Measurements from ENCODE around the gene MDP1. TPM values are rescaled to one million over a fixed set of nuclear protein-coding genes. Genes with fewer than 3 reads are reported as not detected.

The MDP1 gene
- total and polyA plus RNA-seq, 2 experiments from 2014 or later, result 39.3 to 70.5 TPM

DNA sequence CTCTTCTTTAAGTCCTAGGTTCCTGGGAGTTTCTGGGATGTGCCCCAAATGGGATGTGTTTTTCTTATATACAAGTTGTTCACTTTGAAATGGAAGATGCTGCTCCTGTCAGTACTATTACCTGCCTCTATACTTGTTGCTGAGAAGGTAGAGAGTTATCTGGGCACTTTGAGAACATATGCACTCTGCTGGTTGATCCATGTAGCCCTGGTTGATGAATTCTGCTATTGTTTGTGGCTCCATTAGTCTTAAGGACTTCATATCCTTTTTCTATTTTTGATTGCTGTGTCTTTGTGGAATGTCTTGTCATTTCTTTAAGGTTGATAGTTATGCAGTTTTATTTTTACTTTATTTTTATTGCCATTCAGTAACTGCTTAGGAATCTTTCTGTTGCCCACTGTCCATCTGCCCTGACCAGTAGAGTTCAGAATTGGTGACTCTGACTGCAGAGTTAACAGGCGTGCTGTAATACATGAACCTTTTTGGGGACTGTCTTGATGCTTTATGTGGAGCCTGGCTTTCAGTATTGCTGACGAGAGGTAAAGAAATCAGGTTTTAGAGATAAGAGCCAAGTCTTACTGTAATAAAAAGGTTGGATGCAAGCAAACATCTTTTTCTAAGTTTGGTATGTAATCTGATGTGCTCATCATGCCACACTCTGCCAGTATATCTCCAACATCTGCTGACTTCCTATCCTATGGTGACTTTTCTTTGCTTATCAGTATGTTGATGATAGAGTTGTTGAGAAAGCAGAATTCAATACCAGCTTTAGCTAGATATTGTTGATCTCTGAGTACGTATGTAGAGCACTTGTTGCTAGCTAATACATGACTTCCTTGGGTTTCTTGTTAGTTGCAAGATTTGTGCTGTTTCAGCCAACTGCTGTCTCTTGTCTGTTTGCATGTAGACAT lies 18.5 kb upstream of the MDP1 start:
- H3K9me3 ChIP-seq (ENCODE audit: low read depth), result no peaks in the 10 kb centered on the region
- H3K4me3 ChIP-seq, result no peak overlapping the region
- peaks cover 22% of the 10 kb centered on the region for H3K36me3 ChIP-seq
- no peak for DNase-seq (ENCODE audit: low read depth in 1 of 2, low spot score in 1 of 2)
- TF ChIP-seq CTCF (IDR thresholded peaks at IDR 0.05; ENCODE audit: low read depth, low read length), result no peak
- H3K4me1 ChIP-seq (ENCODE audit: low read depth), result peaks cover 7% of the 10 kb centered on the region
- no peak overlapping the region for H3K27ac ChIP-seq
- no peaks in the 10 kb centered on the region for H3K27me3 ChIP-seq

- H3K4me3 ChIP-seq, result peak overlapping the region; percentile 93
- DNase-seq (ENCODE audit: low read depth in 1 of 2, low spot score in 1 of 2), result no peak
- peaks cover 7% of the 10 kb centered on the region for H3K4me1 ChIP-seq (ENCODE audit: low read depth)
- no peak overlapping the region for H3K27ac ChIP-seq
- TF ChIP-seq CTCF (IDR thresholded peaks at IDR 0.05; ENCODE audit: low read depth, low read length), result no peak
- H3K27me3 ChIP-seq, result no peaks in the 10 kb centered on the region
- H3K9me3 ChIP-seq (ENCODE audit: low read depth), result no peaks in the 10 kb centered on the region
- H3K36me3 ChIP-seq, result peaks cover 16% of the 10 kb centered on the region
Observed at GRCh38 chr14:24233538-24233866, 17.6 kb upstream of the MDP1 start.

DNA sequence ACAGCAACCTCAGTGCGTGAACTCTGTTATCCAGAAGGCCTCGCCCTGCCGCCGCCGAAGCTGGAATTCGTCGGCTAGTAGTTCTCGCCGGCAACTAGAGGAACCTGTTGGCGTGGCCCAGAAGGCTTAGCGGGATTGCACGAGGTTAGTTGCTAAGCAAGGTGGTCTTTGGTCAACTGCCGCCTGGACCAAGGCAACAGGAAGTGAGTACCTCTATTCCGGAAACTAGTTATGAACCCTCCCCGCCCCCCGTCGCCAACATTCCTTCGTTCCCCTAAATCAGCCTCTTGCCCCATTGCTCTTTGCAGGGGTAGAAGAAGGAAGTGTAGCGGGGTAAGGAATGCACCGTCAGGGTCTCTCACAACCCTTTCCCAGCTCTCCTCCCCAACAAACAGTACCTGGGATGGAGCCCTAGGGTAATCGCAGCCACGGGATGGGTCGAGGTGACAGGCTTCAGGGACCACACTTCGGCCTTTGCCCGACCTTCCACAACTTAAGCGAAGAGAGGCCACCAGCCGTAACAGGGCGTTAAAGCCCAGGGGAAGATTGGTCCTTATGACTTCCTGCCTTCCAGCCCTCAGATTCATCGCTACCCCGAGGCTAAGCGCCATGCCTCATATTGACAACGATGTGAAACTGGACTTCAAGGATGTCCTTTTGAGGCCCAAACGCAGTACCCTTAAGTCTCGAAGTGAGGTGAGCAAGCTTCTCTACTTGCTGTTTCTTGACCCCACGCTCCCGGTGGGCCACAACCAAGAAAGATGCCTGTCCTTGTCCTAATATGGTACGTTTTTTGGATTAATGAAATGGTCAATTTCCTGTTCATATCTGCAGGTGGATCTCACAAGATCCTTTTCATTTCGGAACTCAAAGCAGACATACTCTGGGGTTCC lies 17.0 kb upstream of the MDP1 start, which contains the start of gene GMPR2:
Gene GMPR2, plus strand, starts transcription at position 285 of the 893 bp plus-strand sequence. Its CDS starts 325 bp downstream, at position 610.
- no peak for TF ChIP-seq CTCF (IDR thresholded peaks at IDR 0.05; ENCODE audit: low read depth, low read length)
- Histone ChIP-seq H3K4me3 (peak within 1 kb of the TSS; percentile 93), H3K27ac (peak within 1 kb of the TSS; percentile 79), H3K36me3 (peaks cover 16% of the 10 kb centered on the region), H3K9me3 (ENCODE audit: low read depth) (no peaks in the 10 kb centered on the region), H3K4me1 (ENCODE audit: low read depth) (peaks cover 7% of the 10 kb centered on the region), H3K27me3 (no peaks in the 10 kb centered on the region)
- DNase-seq (ENCODE audit: low read depth in 1 of 2, low spot score in 1 of 2), result no peak

DNA sequence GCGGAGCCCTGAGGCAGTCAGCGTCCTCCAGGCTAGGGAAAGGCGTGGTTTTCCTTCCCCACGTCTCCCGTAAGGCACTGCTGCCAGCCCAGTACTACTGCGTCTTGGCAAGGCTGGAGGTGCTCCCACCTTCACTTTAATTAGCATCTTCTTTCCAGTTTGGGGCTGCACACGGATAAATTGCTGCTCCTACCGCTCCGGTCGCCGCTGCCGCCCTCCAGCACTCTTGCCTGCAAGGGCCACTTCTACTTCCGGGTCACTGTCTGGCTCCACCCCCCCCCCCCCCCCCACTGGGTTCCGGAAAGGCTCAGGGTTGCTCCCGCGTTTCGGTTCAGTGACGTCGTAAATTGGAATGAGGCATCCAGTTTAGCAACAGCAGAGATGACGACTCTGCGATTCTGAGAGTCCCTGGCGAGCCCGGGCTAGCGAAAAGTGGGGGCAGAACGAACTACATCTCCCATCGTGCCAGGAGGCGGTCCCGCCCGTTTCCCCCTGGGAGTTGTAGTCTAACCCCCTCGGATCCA lies 16.3 kb upstream of the MDP1 start, which contains the start of gene NEDD8:
Gene NEDD8, minus strand, starts transcription at position 247 of the 524 bp plus-strand sequence. Its CDS starts 100 bp downstream, at position 147.
- Histone ChIP-seq H3K36me3 (peaks cover 16% of the 10 kb centered on the region), H3K27ac (peak within 1 kb of the TSS; percentile 79), H3K4me3 (peak within 1 kb of the TSS; percentile 93), H3K4me1 (ENCODE audit: low read depth) (peaks cover 7% of the 10 kb centered on the region), H3K27me3 (no peaks in the 10 kb centered on the region), H3K9me3 (ENCODE audit: low read depth) (no peaks in the 10 kb centered on the region)
- peak; percentile 85 to 98 for DNase-seq (ENCODE audit: low read depth in 1 of 2, low spot score in 1 of 2)
- no peak for TF ChIP-seq CTCF (IDR thresholded peaks at IDR 0.05; ENCODE audit: low read depth, low read length)

All from cardiac muscle cell (in vitro differentiated cells and primary cell).